Esophagus squamous epithelium (tissue), 5 donors: ENCODE data around the gene UNC5CL. TPM values are rescaled to one million over a fixed set of nuclear protein-coding genes. Genes with fewer than 3 reads are reported as not detected.

Experiments used
- DNase-seq: peaks from one replicate; lab custom pipeline; 2025; lab: John Stamatoyannopoulos, UW
- H3K27ac ChIP-seq, 4 donors: fragments of 200-600 bp; sonication (generic); one replicate each; pipeline ENCODE4 v1.5.1; 2016 to 2019; ENCODE audit warnings: mild to moderate bottlenecking in 1 of 4
- H3K27me3 ChIP-seq, 4 donors: fragments of 200-600 bp; sonication (generic); 1 replicate in 3 of 4; 2 replicates in 1 of 4; pipeline versions ENCODE4 v1.5.1 to v1.6.0; 2017 to 2021; ENCODE audit warnings: antibody characterized with exemption in 1 of 4
- H3K36me3 ChIP-seq, 3 donors: fragments of 200-600 bp; sonication (generic); one replicate each; pipeline ENCODE4 v1.5.1; 2016 to 2019
- H3K4me1 ChIP-seq, 3 donors: fragments of 200-600 bp; sonication (generic); one replicate each; pipeline ENCODE4 v1.5.1; 2017 to 2019
- H3K4me3 ChIP-seq, 4 donors: fragments of 200-600 bp; sonication (generic); 1 replicate in 3 of 4; 2 replicates in 1 of 4; pipeline ENCODE4 v1.5.1; 2016 to 2019; ENCODE audit warnings: mild to moderate bottlenecking in 2 of 4, moderate library complexity in 1 of 4
- H3K9me3 ChIP-seq, 3 donors: fragments of 200-600 bp; sonication (generic); one replicate each; pipeline ENCODE4 v1.5.1; 2016 to 2019
- CTCF ChIP-seq, 6 experiments: fragments of 450-650 bp in 4 of 6; fragments of 200-600 bp in 2 of 6; sonication (generic) in 2 of 6; IDR thresholded peaks; one replicate each; pipeline ENCODE4 v1.5.1; 2016 to 2019; ENCODE audit warnings: antibody characterized with exemption in 6 of 6, mild to moderate bottlenecking in 4 of 6, moderate library complexity in 4 of 6
- POLR2A ChIP-seq, 4 donors: fragments of 450-650 bp; IDR thresholded peaks; one replicate each; pipeline ENCODE4 v1.6.1; 2017; ENCODE audit warnings: antibody characterized with exemption in 4 of 4, mild to moderate bottlenecking in 4 of 4, moderate library complexity in 3 of 4
- WGBS, 2 donors: methylation state at CpG; one replicate each; pipeline ENCODE4 v1.1.5; 2018; 5-methylcytosine and 5-hydroxymethylcytosine counted together
- intact Hi-C: fragments of 100-400 bp; cut with DNase I; formaldehyde crosslinking; loops from one replicate; pipeline ENCODE4 v1.15.0; 2022
- total RNA-seq, 4 donors: library from RNA; depleted of rRNA; stranded (reverse); fragments of >200 nt; gene quantifications; one replicate each; pipeline ENCODE4 v1.1.0, GENCODE V29; 2016
- donor health status: DM: yes; HTN: yes; CAD: no.

The UNC5CL gene
- total RNA-seq, 4 donors from 2014 or later, result 0.42 to 1.2 (median 0.81) TPM

GRCh38 chr6:41064841-41065240, 25.8 kb upstream of the UNC5CL start:
- Histone ChIP-seq H3K9me3 (no peaks in the 10 kb centered on the region), H3K27me3 (no peaks in the 10 kb centered on the region), H3K4me1 (peaks cover 0 to 19% (median 4%) of the 10 kb centered on the region in 3 donors), H3K36me3 (peaks cover 0 to 71% (median 3%) of the 10 kb centered on the region in 3 donors), H3K27ac (no peak overlapping the region), H3K4me3 (no peak overlapping the region)
- TF ChIP-seq CTCF (IDR thresholded peaks at IDR 0.05) (no peak), POLR2A (IDR thresholded peaks at IDR 0.05) (no peak)
- 71 to 74% methylated on average over 5 of the region's 5 CpGs for WGBS, 2 donors
- DNase-seq, result no peak
- intact Hi-C loops, result no loop called here

GRCh38 chr6:41063884-41064285, 24.9 kb upstream of the UNC5CL start:
- Histone ChIP-seq H3K27me3 (no peaks in the 10 kb centered on the region), H3K27ac (no peak overlapping the region), H3K4me1 (peaks cover 4 to 28% (median 9%) of the 10 kb centered on the region in 3 donors), H3K9me3 (no peaks in the 10 kb centered on the region), H3K36me3 (peaks cover 0 to 61% (median 3%) of the 10 kb centered on the region in 3 donors), H3K4me3 (no peak overlapping the region)
- DNase-seq, result no peak
- intact Hi-C loops, result no loop called here
- TF ChIP-seq CTCF (IDR thresholded peaks at IDR 0.05) (no peak), POLR2A (IDR thresholded peaks at IDR 0.05) (no peak)
- WGBS, 2 donors, result 68 to 86% methylated on average over 2 of the region's 2 CpGs

GRCh38 chr6:41062056-41062455, 23.0 kb upstream of the UNC5CL start:
- no peak for DNase-seq
- no peak overlapping the region for H3K4me3 ChIP-seq
- WGBS, 2 donors, result 78 to 95% methylated on average over 1 of the region's 1 CpG
- intact Hi-C loops, result no loop called here
- H3K36me3 ChIP-seq, result peaks cover 0 to 46% (median 3%) of the 10 kb centered on the region in 3 donors
- TF ChIP-seq CTCF (IDR thresholded peaks at IDR 0.05), result no peak
- TF ChIP-seq POLR2A (IDR thresholded peaks at IDR 0.05), result no peak
- H3K9me3 ChIP-seq, result no peaks in the 10 kb centered on the region
- H3K27me3 ChIP-seq, result no peaks in the 10 kb centered on the region
- H3K4me1 ChIP-seq, result peaks cover 4 to 28% (median 13%) of the 10 kb centered on the region in 3 donors
- no peak overlapping the region for H3K27ac ChIP-seq

GRCh38 chr6:41061196-41061726, 22.2 kb upstream of the UNC5CL start:
- H3K27ac ChIP-seq, result no peak overlapping the region
- no peak for DNase-seq

More at GRCh38 chr6:41061196-41061726, 22.2 kb upstream of the UNC5CL start:
- Histone ChIP-seq H3K27me3 (no peaks in the 10 kb centered on the region), H3K4me1 (peaks cover 4 to 28% (median 13%) of the 10 kb centered on the region in 3 donors), H3K36me3 (peaks cover 0 to 47% (median 3%) of the 10 kb centered on the region in 3 donors), H3K4me3 (no peak overlapping the region), H3K9me3 (no peaks in the 10 kb centered on the region)
- TF ChIP-seq CTCF (IDR thresholded peaks at IDR 0.05) (no peak), POLR2A (IDR thresholded peaks at IDR 0.05) (no peak)
- intact Hi-C loops, result no loop called here
- 59 to 89% methylated on average over 5 to 10 of the region's 13 CpGs for WGBS, 2 donors
